Measurements from ENCODE around the gene RBSN.

Gene RBSN

GRCh38 chr3:15055019-15055557 is 43.9 kb downstream of the RBSN start:
- Mint-ChIP-seq H3K9me3 (no peaks in the 10 kb centered on the region), H3K27ac (peak overlapping the region; percentile 76), H3K36me3 (peaks cover 97% of the 10 kb centered on the region), H3K4me1 (peaks cover 47% of the 10 kb centered on the region), H3K4me3 (peak overlapping the region; percentile 45)
- peak; percentile 45 to 82 for DNase-seq (ENCODE audit: low spot score in 2 of 2)
- ATAC-seq: peak; percentile 97

- ATAC-seq (no peak), DNase-seq (ENCODE audit: low spot score in 2 of 2) (no peak)
- H3K9me3 Mint-ChIP-seq: no peaks in the 10 kb centered on the region
- peaks cover 42% of the 10 kb centered on the region for H3K4me1 Mint-ChIP-seq
- H3K4me3 Mint-ChIP-seq: no peak overlapping the region
- H3K27ac Mint-ChIP-seq: no peak overlapping the region
- peaks cover 97% of the 10 kb centered on the region for H3K36me3 Mint-ChIP-seq
Measured at GRCh38 chr3:15053541-15053940, 45.4 kb downstream of the RBSN start.

- H3K36me3 Mint-ChIP-seq: peaks cover 97% of the 10 kb centered on the region
- DNase-seq (ENCODE audit: low spot score in 2 of 2): no peak
- no peak overlapping the region for H3K4me3 Mint-ChIP-seq
- H3K27ac Mint-ChIP-seq: peak overlapping the region; percentile 75
- no peaks in the 10 kb centered on the region for H3K9me3 Mint-ChIP-seq
- ATAC-seq: no peak
- peaks cover 42% of the 10 kb centered on the region for H3K4me1 Mint-ChIP-seq
Measured at GRCh38 chr3:15052335-15053242, 46.4 kb downstream of the RBSN start.

GRCh38 chr3:15051531-15051930 is 47.4 kb downstream of the RBSN start:
- peak; percentile 14 to 71 for DNase-seq (ENCODE audit: low spot score in 2 of 2)

GRCh38 chr3:15050405-15051092 is 48.4 kb downstream of the RBSN start:
- no peak overlapping the region for H3K4me3 Mint-ChIP-seq
- H3K4me1 Mint-ChIP-seq: peaks cover 34% of the 10 kb centered on the region
- no peaks in the 10 kb centered on the region for H3K9me3 Mint-ChIP-seq
- peaks cover 98% of the 10 kb centered on the region for H3K36me3 Mint-ChIP-seq
- ATAC-seq (no peak), DNase-seq (ENCODE audit: low spot score in 2 of 2) (no peak)
- H3K27ac Mint-ChIP-seq: peak overlapping the region; percentile 75

More at GRCh38 chr3:15051531-15051930, 47.4 kb downstream of the RBSN start:
- peak overlapping the region; percentile 75 for H3K27ac Mint-ChIP-seq
- peaks cover 98% of the 10 kb centered on the region for H3K36me3 Mint-ChIP-seq
- peaks cover 36% of the 10 kb centered on the region for H3K4me1 Mint-ChIP-seq
- ATAC-seq: peak; percentile 66
- no peak overlapping the region for H3K4me3 Mint-ChIP-seq
- no peaks in the 10 kb centered on the region for H3K9me3 Mint-ChIP-seq

- peak overlapping the region; percentile 75 for H3K27ac Mint-ChIP-seq
- ATAC-seq (no peak), DNase-seq (ENCODE audit: low spot score in 2 of 2) (no peak)
- peaks cover 98% of the 10 kb centered on the region for H3K36me3 Mint-ChIP-seq
- H3K9me3 Mint-ChIP-seq: no peaks in the 10 kb centered on the region
- H3K4me3 Mint-ChIP-seq: no peak overlapping the region
- peaks cover 26% of the 10 kb centered on the region for H3K4me1 Mint-ChIP-seq
Measured at GRCh38 chr3:15049584-15049983, 49.4 kb downstream of the RBSN start.

GRCh38 chr3:15045667-15046066 is 53.3 kb downstream of the RBSN start:
- ATAC-seq (no peak), DNase-seq (ENCODE audit: low spot score in 2 of 2) (no peak)
- Mint-ChIP-seq H3K9me3 (no peaks in the 10 kb centered on the region), H3K36me3 (peaks cover 100% of the 10 kb centered on the region), H3K27ac (peak overlapping the region; percentile 75), H3K4me1 (peaks cover 17% of the 10 kb centered on the region), H3K4me3 (no peak overlapping the region)

GRCh38 chr3:15044326-15044725 is 54.6 kb downstream of the RBSN start:
- Mint-ChIP-seq H3K9me3 (no peaks in the 10 kb centered on the region), H3K4me1 (peaks cover 11% of the 10 kb centered on the region), H3K4me3 (no peak overlapping the region), H3K36me3 (peaks cover 100% of the 10 kb centered on the region), H3K27ac (peak overlapping the region; percentile 75)
- no peak for DNase-seq (ENCODE audit: low spot score in 2 of 2)
- no peak for ATAC-seq

GRCh38 chr3:15043408-15044171 is 55.4 kb downstream of the RBSN start:
- no peak for ATAC-seq
- Mint-ChIP-seq H3K4me1 (peaks cover 11% of the 10 kb centered on the region), H3K36me3 (peaks cover 100% of the 10 kb centered on the region), H3K4me3 (no peak overlapping the region), H3K27ac (peak overlapping the region; percentile 80), H3K9me3 (no peaks in the 10 kb centered on the region)
- DNase-seq (ENCODE audit: low spot score in 2 of 2): no peak

- Mint-ChIP-seq H3K36me3 (peaks cover 100% of the 10 kb centered on the region), H3K4me1 (peaks cover 11% of the 10 kb centered on the region), H3K9me3 (no peaks in the 10 kb centered on the region), H3K4me3 (no peak overlapping the region), H3K27ac (peak overlapping the region; percentile 80)
- ATAC-seq (no peak), DNase-seq (ENCODE audit: low spot score in 2 of 2) (no peak)
Measured at GRCh38 chr3:15042936-15043335, 56.0 kb downstream of the RBSN start.

GRCh38 chr3:15041950-15042349 is 57.0 kb downstream of the RBSN start:
- H3K9me3 Mint-ChIP-seq: no peaks in the 10 kb centered on the region
- peaks cover 11% of the 10 kb centered on the region for H3K4me1 Mint-ChIP-seq
- no peak overlapping the region for H3K4me3 Mint-ChIP-seq
- H3K36me3 Mint-ChIP-seq: peaks cover 100% of the 10 kb centered on the region
- ATAC-seq (no peak), DNase-seq (ENCODE audit: low spot score in 2 of 2) (no peak)
- H3K27ac Mint-ChIP-seq: peak overlapping the region; percentile 80

GRCh38 chr3:15040844-15041243 is 58.1 kb downstream of the RBSN start:
- peak overlapping the region; percentile 80 for H3K27ac Mint-ChIP-seq
- H3K36me3 Mint-ChIP-seq: peaks cover 100% of the 10 kb centered on the region
- no peak for DNase-seq (ENCODE audit: low spot score in 2 of 2)
- no peak overlapping the region for H3K4me3 Mint-ChIP-seq
- H3K4me1 Mint-ChIP-seq: peaks cover 11% of the 10 kb centered on the region
- ATAC-seq: no peak
- H3K9me3 Mint-ChIP-seq: no peaks in the 10 kb centered on the region

GRCh38 chr3:15038306-15038705 is 60.6 kb downstream of the RBSN start:
- DNase-seq (ENCODE audit: low spot score in 2 of 2) (no peak), ATAC-seq (no peak)
- no peak overlapping the region for H3K27ac Mint-ChIP-seq
- no peaks in the 10 kb centered on the region for H3K9me3 Mint-ChIP-seq
- H3K4me1 Mint-ChIP-seq: peaks cover 5% of the 10 kb centered on the region
- peaks cover 100% of the 10 kb centered on the region for H3K36me3 Mint-ChIP-seq
- no peak overlapping the region for H3K4me3 Mint-ChIP-seq

- Mint-ChIP-seq H3K27ac (no peak overlapping the region), H3K36me3 (peaks cover 100% of the 10 kb centered on the region), H3K4me1 (no peaks in the 10 kb centered on the region), H3K4me3 (no peak overlapping the region), H3K9me3 (no peaks in the 10 kb centered on the region)
- DNase-seq (ENCODE audit: low spot score in 2 of 2): no peak
- ATAC-seq: no peak
Measured at GRCh38 chr3:15033103-15033502, 65.8 kb downstream of the RBSN start.

GRCh38 chr3:15032650-15033049 is 66.3 kb downstream of the RBSN start:
- Mint-ChIP-seq H3K4me1 (no peaks in the 10 kb centered on the region), H3K4me3 (no peak overlapping the region), H3K27ac (no peak overlapping the region), H3K36me3 (peaks cover 100% of the 10 kb centered on the region), H3K9me3 (no peaks in the 10 kb centered on the region)
- ATAC-seq (no peak), DNase-seq (ENCODE audit: low spot score in 2 of 2) (no peak)
